ENCODE data around the gene CYP24A1. TPM values are rescaled to one million over a fixed set of nuclear protein-coding genes. Genes with fewer than 3 reads are reported as not detected.

Gene CYP24A1
- total and polyA plus RNA-seq, 9 donors = 0.15 to 3.7 TPM; not detected in 7

DNA sequence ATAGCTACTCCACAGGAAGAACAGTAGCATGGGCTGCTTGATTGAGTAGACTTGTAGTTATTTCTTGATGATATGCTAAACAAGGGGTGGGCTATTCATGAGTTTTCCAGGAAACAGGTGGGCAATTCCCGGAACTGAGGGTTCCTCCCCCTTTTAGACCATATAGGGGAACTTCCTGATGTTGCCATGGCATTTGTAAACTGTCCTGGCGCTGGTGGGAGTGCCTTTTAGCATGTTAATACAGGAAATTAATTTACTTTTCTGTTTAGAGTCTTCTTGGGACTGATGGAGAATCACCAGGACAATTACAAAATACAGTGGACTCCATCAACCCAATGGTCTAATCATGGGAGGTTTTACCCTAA, 22.7 kb downstream of the CYP24A1 start:
- TF ChIP-seq, protein P1, sequence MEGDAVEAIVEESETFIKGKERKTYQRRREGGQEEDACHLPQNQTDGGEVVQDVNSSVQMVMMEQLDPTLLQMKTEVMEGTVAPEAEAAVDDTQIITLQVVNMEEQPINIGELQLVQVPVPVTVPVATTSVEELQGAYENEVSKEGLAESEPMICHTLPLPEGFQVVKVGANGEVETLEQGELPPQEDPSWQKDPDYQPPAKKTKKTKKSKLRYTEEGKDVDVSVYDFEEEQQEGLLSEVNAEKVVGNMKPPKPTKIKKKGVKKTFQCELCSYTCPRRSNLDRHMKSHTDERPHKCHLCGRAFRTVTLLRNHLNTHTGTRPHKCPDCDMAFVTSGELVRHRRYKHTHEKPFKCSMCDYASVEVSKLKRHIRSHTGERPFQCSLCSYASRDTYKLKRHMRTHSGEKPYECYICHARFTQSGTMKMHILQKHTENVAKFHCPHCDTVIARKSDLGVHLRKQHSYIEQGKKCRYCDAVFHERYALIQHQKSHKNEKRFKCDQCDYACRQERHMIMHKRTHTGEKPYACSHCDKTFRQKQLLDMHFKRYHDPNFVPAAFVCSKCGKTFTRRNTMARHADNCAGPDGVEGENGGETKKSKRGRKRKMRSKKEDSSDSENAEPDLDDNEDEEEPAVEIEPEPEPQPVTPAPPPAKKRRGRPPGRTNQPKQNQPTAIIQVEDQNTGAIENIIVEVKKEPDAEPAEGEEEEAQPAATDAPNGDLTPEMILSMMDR (IDR thresholded peaks at IDR 0.05) = no peak
- TF ChIP-seq POLR2A (IDR thresholded peaks at IDR 0.05) (no peak), EP300 (IDR thresholded peaks at IDR 0.05) (no peak)
- Histone ChIP-seq H3K4me1 (ENCODE audit: insufficient read depth) (no peaks in the 10 kb centered on the region), H3K27me3 (no peaks in the 10 kb centered on the region), H3K9me3 (no peaks in the 10 kb centered on the region), H3K36me3 (no peaks in the 10 kb centered on the region), H3K4me3 (no peak overlapping the region), H3K27ac (no peak overlapping the region)
- no peak for DNase-seq
- WGBS, 3 donors = 50 to 58% (median 57%) methylated on average over 2 of the region's 2 CpGs
- intact Hi-C loops (cut with DNase I) = no loop called here

- no peaks in the 10 kb centered on the region for H3K27me3 ChIP-seq
- H3K9me3 ChIP-seq = no peaks in the 10 kb centered on the region
- H3K36me3 ChIP-seq = no peaks in the 10 kb centered on the region
- H3K27ac ChIP-seq = no peak overlapping the region
- H3K4me1 ChIP-seq (ENCODE audit: insufficient read depth) = no peaks in the 10 kb centered on the region
- intact Hi-C loops (cut with DNase I) = loop anchor here in 1 of 4 donors (2.0 kb wide), 1 partner anchor 23 kb away; the partner anchor contains the start of gene CYP24A1
- WGBS, 3 donors = 78 to 87% (median 85%) methylated on average over 7 of the region's 7 CpGs
- TF ChIP-seq POLR2A (IDR thresholded peaks at IDR 0.05) = no peak
- no peak for TF ChIP-seq EP300 (IDR thresholded peaks at IDR 0.05)
- DNase-seq = no peak
- no peak overlapping the region for H3K4me3 ChIP-seq
Observed at GRCh38 chr20:54149765-54150264, 24.0 kb downstream of the CYP24A1 start.

DNA sequence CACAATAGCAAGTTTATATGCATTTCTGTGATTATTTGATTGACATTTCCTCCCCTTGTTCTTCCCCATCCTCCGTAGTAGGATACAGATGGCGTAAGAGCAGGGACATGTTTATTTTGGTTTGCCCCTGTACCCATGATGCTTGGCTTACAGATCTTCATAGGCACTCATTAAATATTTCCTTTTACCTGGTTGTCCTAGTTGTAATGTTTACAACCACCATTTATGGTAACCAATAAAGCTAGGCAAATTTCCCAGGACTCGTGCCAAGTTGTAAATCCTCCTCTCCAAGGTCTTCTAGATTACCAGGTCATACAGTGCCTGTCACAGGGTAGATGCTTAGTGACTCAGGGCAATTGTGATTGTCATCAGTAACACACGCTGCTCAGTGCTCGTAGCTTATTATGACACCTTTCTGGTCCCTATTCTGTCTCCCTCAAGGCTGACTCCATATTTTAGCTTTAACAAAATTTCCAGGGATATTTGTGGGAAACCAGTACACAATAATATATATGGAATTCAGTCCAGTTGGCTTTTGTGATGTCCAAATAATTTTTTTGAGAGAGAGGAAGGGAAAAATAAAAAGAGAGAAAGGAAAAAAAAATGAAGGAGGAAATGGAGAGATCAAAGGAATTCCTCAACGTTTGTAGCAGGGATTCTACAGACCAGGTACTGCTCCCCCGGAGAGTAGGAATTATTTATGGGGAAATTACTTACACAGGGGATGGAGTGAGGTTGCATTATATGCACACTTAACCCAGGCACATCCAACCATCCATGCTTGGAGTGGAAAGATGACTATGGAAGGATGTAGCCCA, 24.6 kb downstream of the CYP24A1 start:
- Histone ChIP-seq H3K36me3 (no peaks in the 10 kb centered on the region), H3K9me3 (no peaks in the 10 kb centered on the region), H3K4me3 (no peak overlapping the region), H3K27me3 (no peaks in the 10 kb centered on the region), H3K4me1 (ENCODE audit: insufficient read depth) (no peaks in the 10 kb centered on the region), H3K27ac (no peak overlapping the region)
- intact Hi-C loops (cut with DNase I) = loop anchor here in 1 of 4 donors (2.0 kb wide), 1 partner anchor 24 kb away; the partner anchor contains the start of gene CYP24A1
- WGBS, 3 donors = 32 to 41% (median 33%) methylated on average over 7 of the region's 7 CpGs
- DNase-seq = no peak
- TF ChIP-seq EP300 (IDR thresholded peaks at IDR 0.05) (no peak), POLR2A (IDR thresholded peaks at IDR 0.05) (no peak)
- TF ChIP-seq, protein P1 (IDR thresholded peaks at IDR 0.05) = no peak

GRCh38 chr20:54146672-54147071, 27.1 kb downstream of the CYP24A1 start:
- intact Hi-C loops (cut with DNase I) = no loop called here
- Histone ChIP-seq H3K27me3 (no peaks in the 10 kb centered on the region), H3K4me1 (ENCODE audit: insufficient read depth) (no peaks in the 10 kb centered on the region), H3K36me3 (no peaks in the 10 kb centered on the region), H3K4me3 (no peak overlapping the region), H3K27ac (no peak overlapping the region), H3K9me3 (no peaks in the 10 kb centered on the region)
- WGBS, 3 donors = 79 to 92% (median 82%) methylated on average over 1 of the region's 1 CpG
- TF ChIP-seq EP300 (IDR thresholded peaks at IDR 0.05) (no peak), POLR2A (IDR thresholded peaks at IDR 0.05) (no peak)
- TF ChIP-seq, protein P1 (IDR thresholded peaks at IDR 0.05) = no peak
- DNase-seq = no peak

All from ovary (tissue), 9 donors.